SK-N-SH (cell line): ENCODE results near the gene PLCG1. TPM values are rescaled to one million over a fixed set of nuclear protein-coding genes. Genes with fewer than 3 reads are reported as not detected.

ENCODE experiments used
- CTCF ChIA-PET: fragments of 300-600, 350-600 bp; formaldehyde crosslinking; extraction: SDS; loops from one replicate; lab custom pipeline; 2021; lab: Yijun Ruan, JAX
- POLR2A ChIA-PET: fragments of 350-600 bp; sonication (Branson Sonifier 250); formaldehyde crosslinking; extraction: SDS; loops from one replicate; lab custom pipeline; 2020; ENCODE audit warnings: antibody characterized with exemption, inconsistent platforms; lab: Yijun Ruan, JAX
- DNase-seq: peaks from one replicate; pipeline ENCODE4 v3.0.0; 2012
- H2AFZ ChIP-seq: fragments of 200-600 bp; sonication (generic); 2 replicates; pipeline ENCODE4 v1.8.1; 2016; ENCODE audit warnings: antibody characterized with exemption, mild to moderate bottlenecking, low read depth
- H3F3A ChIP-seq: fragments of 200-600 bp; sonication (generic); replicated peaks from 2 replicates; pipeline ENCODE3; 2016; ENCODE audit warnings: antibody characterized with exemption, mild to moderate bottlenecking; ENCODE audit not compliant: insufficient read depth
- H3K27ac ChIP-seq, 2 experiments: fragments of 200-500 bp in 1 of 2; fragments of 200-600 bp in 1 of 2; sonication (Bioruptor generic) in 1 of 2; sonication (generic), shearing (Covaris generic) in 1 of 2; 2 replicates each; pipeline versions ENCODE4 v1.5.1 to v1.6.1; 2014 to 2016; ENCODE audit warnings: low read depth in 2 of 2, inconsistent platforms in 1 of 2, low read length in 1 of 2, mild to moderate bottlenecking in 1 of 2, mixed read lengths in 1 of 2
- H3K27me3 ChIP-seq: fragments of 200-600 bp; sonication (generic), shearing (Covaris generic); 2 replicates; pipeline ENCODE4 v1.6.1; 2016; ENCODE audit warnings: mixed run types; ENCODE audit not compliant: insufficient read depth
- H3K36me3 ChIP-seq, 2 experiments: fragments of 200-500 bp in 1 of 2; fragments of 200-600 bp in 1 of 2; sonication (Bioruptor generic) in 1 of 2; sonication (generic) in 1 of 2; replicated peaks in 1 of 2; 2 replicates each; pipeline versions ENCODE3 to v1.5.1; 2014 to 2016; ENCODE audit warnings: low read length in 1 of 2, mild to moderate bottlenecking in 1 of 2; ENCODE audit not compliant: insufficient read depth in 2 of 2, control insufficient read depth in 1 of 2
- H3K4me1 ChIP-seq, 2 experiments: fragments of 200-500 bp in 1 of 2; fragments of 200-600 bp in 1 of 2; sonication (Bioruptor generic) in 1 of 2; sonication (generic), shearing (Covaris generic) in 1 of 2; 2 replicates each; pipeline versions ENCODE4 v1.5.1 to v1.6.1; 2014 to 2016; ENCODE audit warnings: low read depth in 1 of 2, low read length in 1 of 2, mixed run types in 1 of 2; ENCODE audit not compliant: insufficient read depth in 2 of 2, control insufficient read depth in 1 of 2
- H3K4me2 ChIP-seq: fragments of 200-600 bp; sonication (generic), shearing (Covaris generic); 2 replicates; pipeline ENCODE4 v1.6.1; 2017; ENCODE audit warnings: mixed run types
- H3K4me3 ChIP-seq, 2 experiments: fragments of 200-500 bp in 1 of 2; fragments of 200-600 bp in 1 of 2; sonication (Bioruptor generic) in 1 of 2; sonication (generic), shearing (Covaris generic) in 1 of 2; 2 replicates each; pipeline versions ENCODE4 v1.5.1 to v1.8.1; 2014 to 2016; ENCODE audit warnings: low read depth in 2 of 2, inconsistent platforms in 1 of 2, low read length in 1 of 2, mild to moderate bottlenecking in 1 of 2, mixed read lengths in 1 of 2, moderate library complexity in 1 of 2
- H3K79me2 ChIP-seq: fragments of 200-600 bp; sonication (generic); 2 replicates; pipeline ENCODE4 v1.8.1; 2017; ENCODE audit warnings: mild to moderate bottlenecking; ENCODE audit not compliant: insufficient read depth
- H3K9ac ChIP-seq: fragments of 200-600 bp; sonication (generic); 2 replicates; pipeline ENCODE4 v1.6.1; 2017; ENCODE audit warnings: mixed run types
- H3K9me2 ChIP-seq: fragments of 200-600 bp; sonication (generic); 2 replicates; pipeline ENCODE4 v1.6.1; 2017; ENCODE audit warnings: mixed run types
- H3K9me3 ChIP-seq: fragments of 200-600 bp; sonication (generic); 2 replicates; pipeline ENCODE4 v1.6.1; 2017; ENCODE audit warnings: mixed run types, mild to moderate bottlenecking, moderate library complexity
- H4K20me1 ChIP-seq: fragments of 200-600 bp; sonication (generic); 2 replicates; pipeline ENCODE4 v1.6.1; 2017; ENCODE audit warnings: mild to moderate bottlenecking, mixed run types; ENCODE audit not compliant: insufficient read depth
- CHD2 ChIP-seq: fragments of 150-350 bp; IDR thresholded peaks from 2 replicates; pipeline ENCODE4 v1.6.1; 2018; ENCODE audit warnings: low read length; ENCODE audit not compliant: partially characterized antibody
- ELF1 ChIP-seq: IDR thresholded peaks from 2 replicates; pipeline ENCODE4 v1.4.0; 2012
- EZH2phosphoT487 ChIP-seq: fragments of 200-600 bp; sonication (generic); IDR thresholded peaks from 2 replicates; pipeline ENCODE4 v1.6.1; 2017; ENCODE audit warnings: low read depth, mixed run types, mild to moderate bottlenecking, antibody characterized with exemption, moderate library complexity, borderline replicate concordance
- FOXJ3 ChIP-seq: sonication (generic); formaldehyde crosslinking; IDR thresholded peaks from 2 replicates; pipeline ENCODE4 v1.5.1; 2020; ENCODE audit warnings: mild to moderate bottlenecking, missing genetic modification reagents
- GABPA ChIP-seq: IDR thresholded peaks from 2 replicates; pipeline ENCODE4 v1.4.0; 2012; ENCODE audit warnings: low read depth, mild to moderate bottlenecking
- GATA2 ChIP-seq: sonication (generic); formaldehyde crosslinking; IDR thresholded peaks from 2 replicates; pipeline ENCODE4 v1.5.0; 2020; ENCODE audit warnings: mild to moderate bottlenecking, missing genetic modification reagents
- JUND ChIP-seq: IDR thresholded peaks from 2 replicates; pipeline ENCODE4 v1.4.0; 2012
- MXI1 ChIP-seq: IDR thresholded peaks from 2 replicates; pipeline ENCODE4 v1.6.1; 2012; ENCODE audit warnings: mild to moderate bottlenecking, low read depth, low read length, improper control_type of control experiment
- NFIC ChIP-seq: IDR thresholded peaks from 2 replicates; pipeline ENCODE4 v1.4.0; 2012; ENCODE audit warnings: borderline replicate concordance
- NRF1 ChIP-seq: IDR thresholded peaks from 2 replicates; pipeline ENCODE4 v1.6.1; 2012; ENCODE audit warnings: low read depth, mild to moderate bottlenecking, low read length
- RAD21 ChIP-seq: IDR thresholded peaks from 2 replicates; pipeline ENCODE4 v1.6.1; 2012; ENCODE audit warnings: mild to moderate bottlenecking, low read length
- RCOR1 ChIP-seq: fragments of 150-350 bp; IDR thresholded peaks from 2 replicates; pipeline ENCODE4 v1.6.1; 2017; ENCODE audit warnings: antibody characterized with exemption, low read length
- RFX5 ChIP-seq: IDR thresholded peaks from 2 replicates; pipeline ENCODE4 v1.6.1; 2012; ENCODE audit warnings: mild to moderate bottlenecking, improper control_type of control experiment, low read length
- RXRA ChIP-seq: IDR thresholded peaks from 2 replicates; pipeline ENCODE4 v1.4.0; 2012; ENCODE audit warnings: low read depth, mild to moderate bottlenecking, borderline replicate concordance
- TAF1 ChIP-seq: IDR thresholded peaks from 2 replicates; pipeline ENCODE4 v1.6.1; 2012; ENCODE audit warnings: low read depth, mild to moderate bottlenecking, low read length, moderate library complexity, borderline replicate concordance
- TCF12 ChIP-seq: IDR thresholded peaks from 2 replicates; pipeline ENCODE4 v1.4.0; 2012
- TEAD4 ChIP-seq: IDR thresholded peaks from 2 replicates; pipeline ENCODE4 v1.4.0; 2012; ENCODE audit warnings: mild to moderate bottlenecking, borderline replicate concordance; ENCODE audit not compliant: insufficient read depth
- YY1 ChIP-seq: IDR thresholded peaks from 2 replicates; pipeline ENCODE4 v1.4.0; 2012; ENCODE audit warnings: low read depth, mild to moderate bottlenecking
- WGBS: methylation state at CpG from one replicate; pipeline ENCODE4 v1.1.6; 2017; ENCODE audit warnings: low lambda C conversion rate; 5-methylcytosine and 5-hydroxymethylcytosine counted together
- polyA plus RNA-seq, 3 experiments: library from polyadenylated mRNA; depleted of rRNA; stranded (reverse); fragments of >200 nt; gene quantifications; 2 replicates each; pipeline ENCODE4 v1.2.3, GENCODE V29; 2012
- TF ChIP-seq, protein P1 (sequence below): IDR thresholded peaks from 2 replicates; pipeline ENCODE4 v1.4.0; 2012; ENCODE audit warnings: low read depth
- TF ChIP-seq, protein P2 (sequence below): IDR thresholded peaks from 2 replicates; pipeline ENCODE4 v1.6.1; 2012; ENCODE audit warnings: mild to moderate bottlenecking, low read depth, low read length, moderate library complexity
- TF ChIP-seq, protein P3 (sequence below): IDR thresholded peaks from 2 replicates; pipeline ENCODE4; 2012
- TF ChIP-seq, protein P4 (sequence below): fragments of 200-600 bp; sonication (generic); IDR thresholded peaks from 2 replicates; pipeline ENCODE4 v1.6.1; 2017; ENCODE audit warnings: antibody characterized with exemption, mild to moderate bottlenecking, moderate library complexity

PLCG1 gene
- polyA plus RNA-seq, 1 of the 3 experiments (the other 2 are of a cell fraction), result 81.4 TPM

DNA sequence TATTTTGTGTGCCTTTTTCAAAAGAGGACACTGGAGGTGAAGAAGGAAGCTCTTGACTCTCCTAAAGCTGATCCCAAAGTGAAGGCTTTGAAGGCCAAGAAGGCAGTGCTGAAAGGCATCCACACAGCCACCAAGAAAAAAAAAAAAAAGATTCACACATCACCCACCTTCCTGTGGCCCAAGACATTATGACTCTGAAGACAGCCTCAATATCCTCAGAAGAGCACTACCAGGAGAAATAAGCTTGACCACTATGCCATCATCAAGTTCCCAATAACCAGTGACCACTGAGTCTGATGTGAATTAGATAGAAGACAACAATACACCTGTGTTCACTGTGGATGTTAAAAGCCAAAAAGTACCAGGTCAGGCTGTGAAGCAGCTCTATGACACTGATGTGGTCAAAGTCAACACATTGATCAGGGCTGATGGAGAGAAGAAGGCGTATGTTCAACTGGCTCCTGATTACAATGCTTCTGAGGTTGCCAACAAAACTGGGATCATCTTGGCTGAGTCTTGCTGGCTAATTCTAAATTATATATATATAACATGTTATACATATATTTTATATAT lies 59.4 kb downstream of the PLCG1 start:
- 89% methylated on average over 1 of the region's 1 CpG for WGBS
- DNase-seq, result no peak

DNA sequence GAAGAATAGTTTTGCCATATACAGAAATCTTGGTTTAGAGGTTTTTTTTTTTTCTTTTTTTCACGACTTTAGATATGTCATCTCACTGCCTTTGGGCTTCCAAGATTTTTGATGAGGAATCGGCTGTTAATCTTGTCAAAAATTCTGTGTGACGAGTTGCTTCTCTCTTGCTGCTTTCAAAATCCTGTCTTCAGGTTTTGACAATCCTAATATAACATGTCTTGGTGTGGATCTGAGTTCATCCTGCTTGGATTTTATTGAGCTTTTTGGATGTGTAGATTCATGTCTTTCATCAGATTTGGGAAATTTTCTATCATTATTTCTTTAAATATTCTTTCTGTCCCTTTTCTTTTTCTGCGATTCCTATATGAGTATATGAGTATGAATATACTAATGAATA lies 61.1 kb downstream of the PLCG1 start:
- TF ChIP-seq CHD2, result no peak
- TF ChIP-seq, protein P1, sequence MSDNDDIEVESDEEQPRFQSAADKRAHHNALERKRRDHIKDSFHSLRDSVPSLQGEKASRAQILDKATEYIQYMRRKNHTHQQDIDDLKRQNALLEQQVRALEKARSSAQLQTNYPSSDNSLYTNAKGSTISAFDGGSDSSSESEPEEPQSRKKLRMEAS, result no peak
- TF ChIP-seq TAF1, result no peak
- no peak for TF ChIP-seq GATA2
- no peak for TF ChIP-seq RCOR1
- TF ChIP-seq YY1, result no peak
- no peak for TF ChIP-seq JUND
- no peak for TF ChIP-seq RFX5
- TF ChIP-seq FOXJ3 (CRISPR knock-in tag), result no peak
- TF ChIP-seq, protein P2, sequence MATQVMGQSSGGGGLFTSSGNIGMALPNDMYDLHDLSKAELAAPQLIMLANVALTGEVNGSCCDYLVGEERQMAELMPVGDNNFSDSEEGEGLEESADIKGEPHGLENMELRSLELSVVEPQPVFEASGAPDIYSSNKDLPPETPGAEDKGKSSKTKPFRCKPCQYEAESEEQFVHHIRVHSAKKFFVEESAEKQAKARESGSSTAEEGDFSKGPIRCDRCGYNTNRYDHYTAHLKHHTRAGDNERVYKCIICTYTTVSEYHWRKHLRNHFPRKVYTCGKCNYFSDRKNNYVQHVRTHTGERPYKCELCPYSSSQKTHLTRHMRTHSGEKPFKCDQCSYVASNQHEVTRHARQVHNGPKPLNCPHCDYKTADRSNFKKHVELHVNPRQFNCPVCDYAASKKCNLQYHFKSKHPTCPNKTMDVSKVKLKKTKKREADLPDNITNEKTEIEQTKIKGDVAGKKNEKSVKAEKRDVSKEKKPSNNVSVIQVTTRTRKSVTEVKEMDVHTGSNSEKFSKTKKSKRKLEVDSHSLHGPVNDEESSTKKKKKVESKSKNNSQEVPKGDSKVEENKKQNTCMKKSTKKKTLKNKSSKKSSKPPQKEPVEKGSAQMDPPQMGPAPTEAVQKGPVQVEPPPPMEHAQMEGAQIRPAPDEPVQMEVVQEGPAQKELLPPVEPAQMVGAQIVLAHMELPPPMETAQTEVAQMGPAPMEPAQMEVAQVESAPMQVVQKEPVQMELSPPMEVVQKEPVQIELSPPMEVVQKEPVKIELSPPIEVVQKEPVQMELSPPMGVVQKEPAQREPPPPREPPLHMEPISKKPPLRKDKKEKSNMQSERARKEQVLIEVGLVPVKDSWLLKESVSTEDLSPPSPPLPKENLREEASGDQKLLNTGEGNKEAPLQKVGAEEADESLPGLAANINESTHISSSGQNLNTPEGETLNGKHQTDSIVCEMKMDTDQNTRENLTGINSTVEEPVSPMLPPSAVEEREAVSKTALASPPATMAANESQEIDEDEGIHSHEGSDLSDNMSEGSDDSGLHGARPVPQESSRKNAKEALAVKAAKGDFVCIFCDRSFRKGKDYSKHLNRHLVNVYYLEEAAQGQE, result no peak
- TF ChIP-seq TEAD4, result no peak
- TF ChIP-seq, protein P3, sequence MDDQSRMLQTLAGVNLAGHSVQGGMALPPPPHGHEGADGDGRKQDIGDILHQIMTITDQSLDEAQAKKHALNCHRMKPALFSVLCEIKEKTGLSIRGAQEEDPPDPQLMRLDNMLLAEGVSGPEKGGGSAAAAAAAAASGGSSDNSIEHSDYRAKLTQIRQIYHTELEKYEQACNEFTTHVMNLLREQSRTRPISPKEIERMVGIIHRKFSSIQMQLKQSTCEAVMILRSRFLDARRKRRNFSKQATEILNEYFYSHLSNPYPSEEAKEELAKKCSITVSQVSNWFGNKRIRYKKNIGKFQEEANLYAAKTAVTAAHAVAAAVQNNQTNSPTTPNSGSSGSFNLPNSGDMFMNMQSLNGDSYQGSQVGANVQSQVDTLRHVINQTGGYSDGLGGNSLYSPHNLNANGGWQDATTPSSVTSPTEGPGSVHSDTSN, result no peak
- TF ChIP-seq TCF12, result no peak
- TF ChIP-seq NRF1, result no peak
- TF ChIP-seq RAD21, result no peak
- WGBS, result 87% methylated on average over 4 of the region's 4 CpGs
- no peak overlapping the region for H3K4me2 ChIP-seq
- no peaks in the 10 kb centered on the region for H3K4me1 ChIP-seq
- H3K27ac ChIP-seq, result no peak overlapping the region
- H3F3A ChIP-seq, result no peaks in the 10 kb centered on the region
- peaks cover 0 to 34% of the 10 kb centered on the region in 2 experiments for H3K36me3 ChIP-seq
- H4K20me1 ChIP-seq, result no peaks in the 10 kb centered on the region
- H2AFZ ChIP-seq, result no peak overlapping the region
- H3K79me2 ChIP-seq, result no peaks in the 10 kb centered on the region
- no peaks in the 10 kb centered on the region for H3K27me3 ChIP-seq
- POLR2A ChIA-PET, result no interaction called here
- H3K4me3 ChIP-seq, result no peak overlapping the region
- H3K9me3 ChIP-seq, result peaks cover 16% of the 10 kb centered on the region
- CTCF ChIA-PET, result interaction anchor here (1.4 to 2.3 kb wide), 2 partner anchors 13 to 26 kb away, joined by 4 to 9 read pairs; no protein-coding TSS in a partner anchor
- DNase-seq, result no peak
- H3K9ac ChIP-seq, result no peak overlapping the region
- H3K9me2 ChIP-seq, result no peaks in the 10 kb centered on the region

More for the DNA sequence above, 59.4 kb downstream of the PLCG1 start:
- Histone ChIP-seq H3K36me3 (peaks cover 0 to 44% of the 10 kb centered on the region in 2 experiments), H3K4me3 (no peak overlapping the region), H3K4me2 (no peak overlapping the region), H4K20me1 (no peaks in the 10 kb centered on the region), H3K9me3 (peaks cover 16% of the 10 kb centered on the region), H3K27me3 (no peaks in the 10 kb centered on the region), H3K79me2 (no peaks in the 10 kb centered on the region), H3K9me2 (no peaks in the 10 kb centered on the region), H3K9ac (no peak overlapping the region), H3F3A (no peaks in the 10 kb centered on the region), H3K27ac (no peak overlapping the region), H2AFZ (no peak overlapping the region), H3K4me1 (no peaks in the 10 kb centered on the region)
- POLR2A ChIA-PET, result no interaction called here
- TF ChIP-seq GABPA, result no peak
- TF ChIP-seq RXRA, result no peak
- no peak for TF ChIP-seq MXI1
- no peak for TF ChIP-seq TCF12
- no peak for TF ChIP-seq NRF1
- no peak for TF ChIP-seq NFIC
- TF ChIP-seq, protein P4, sequence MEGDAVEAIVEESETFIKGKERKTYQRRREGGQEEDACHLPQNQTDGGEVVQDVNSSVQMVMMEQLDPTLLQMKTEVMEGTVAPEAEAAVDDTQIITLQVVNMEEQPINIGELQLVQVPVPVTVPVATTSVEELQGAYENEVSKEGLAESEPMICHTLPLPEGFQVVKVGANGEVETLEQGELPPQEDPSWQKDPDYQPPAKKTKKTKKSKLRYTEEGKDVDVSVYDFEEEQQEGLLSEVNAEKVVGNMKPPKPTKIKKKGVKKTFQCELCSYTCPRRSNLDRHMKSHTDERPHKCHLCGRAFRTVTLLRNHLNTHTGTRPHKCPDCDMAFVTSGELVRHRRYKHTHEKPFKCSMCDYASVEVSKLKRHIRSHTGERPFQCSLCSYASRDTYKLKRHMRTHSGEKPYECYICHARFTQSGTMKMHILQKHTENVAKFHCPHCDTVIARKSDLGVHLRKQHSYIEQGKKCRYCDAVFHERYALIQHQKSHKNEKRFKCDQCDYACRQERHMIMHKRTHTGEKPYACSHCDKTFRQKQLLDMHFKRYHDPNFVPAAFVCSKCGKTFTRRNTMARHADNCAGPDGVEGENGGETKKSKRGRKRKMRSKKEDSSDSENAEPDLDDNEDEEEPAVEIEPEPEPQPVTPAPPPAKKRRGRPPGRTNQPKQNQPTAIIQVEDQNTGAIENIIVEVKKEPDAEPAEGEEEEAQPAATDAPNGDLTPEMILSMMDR, result no peak
- no peak for TF ChIP-seq TAF1
- TF ChIP-seq ELF1, result no peak
- TF ChIP-seq, protein P1, result no peak
- no peak for TF ChIP-seq RCOR1
- TF ChIP-seq EZH2phosphoT487, result no peak
- CTCF ChIA-PET, result interaction anchor here (1.2 kb wide), 1 partner anchor 24 kb away, joined by 4 read pairs; no protein-coding TSS in a partner anchor
